Ectodermal cell (in vitro differentiated cells): ENCODE data around the gene PTPRN2.

ENCODE experiments used
- H3K27ac ChIP-seq: 2 replicates; pipeline ENCODE4 v1.7.0; 2013; ENCODE audit warnings: mild to moderate bottlenecking, low read depth, low read length; ENCODE audit not compliant: insufficient read depth, poor library complexity, severe bottlenecking
- H3K27me3 ChIP-seq: 2 replicates; pipeline ENCODE4 v1.7.0; 2013; ENCODE audit warnings: mild to moderate bottlenecking, low read length; ENCODE audit not compliant: insufficient read depth, control insufficient read depth, poor library complexity, severe bottlenecking
- H3K36me3 ChIP-seq: one replicate; pipeline ENCODE4 v1.7.0; 2013; ENCODE audit warnings: low read length; ENCODE audit not compliant: control insufficient read depth, insufficient read depth
- H3K4me1 ChIP-seq: one replicate; pipeline ENCODE4 v1.7.0; 2013; ENCODE audit warnings: low read length; ENCODE audit not compliant: control insufficient read depth, insufficient read depth
- H3K4me3 ChIP-seq: 2 replicates; pipeline ENCODE4 v1.7.0; 2013; ENCODE audit warnings: low read depth, low read length, control low read depth; ENCODE audit not compliant: insufficient read depth
- H3K9me3 ChIP-seq: 2 replicates; pipeline ENCODE4 v1.7.0; 2013; ENCODE audit warnings: mild to moderate bottlenecking, low read length, moderate library complexity; ENCODE audit not compliant: control insufficient read depth
- WGBS, 2 experiments: methylation state at CpG; one replicate each; pipeline ENCODE4 v1.1.7; 2013; ENCODE audit warnings: missing lambda C conversion rate in 2 of 2; 5-methylcytosine and 5-hydroxymethylcytosine counted together

Gene PTPRN2

DNA sequence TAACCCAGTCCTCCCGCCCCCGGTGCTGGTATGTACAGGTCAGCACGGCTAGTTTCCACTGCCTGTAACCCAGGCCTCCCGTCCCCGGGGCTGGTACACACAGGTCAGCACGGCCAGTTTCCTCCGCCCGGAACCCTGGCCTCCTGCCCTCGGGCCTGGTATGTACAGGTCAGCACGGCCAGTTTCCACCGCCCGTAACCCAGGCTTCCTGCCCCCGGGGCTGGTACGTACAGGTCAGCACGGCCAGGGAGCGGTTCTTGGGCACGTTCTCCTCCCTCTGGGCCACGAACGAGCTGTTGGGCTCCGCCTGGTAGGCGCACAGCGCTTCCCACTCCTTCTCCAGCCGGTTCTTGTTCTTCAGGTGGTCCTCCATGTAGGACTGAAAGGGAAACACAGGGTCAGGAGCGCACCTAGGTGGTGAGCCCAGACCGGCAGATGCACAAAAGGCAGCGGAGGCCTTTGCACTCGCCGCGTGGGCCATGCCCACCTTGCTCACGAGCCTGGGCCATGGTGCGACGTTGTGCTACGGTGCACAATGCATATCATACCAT is 966.4 kb downstream of the PTPRN2 start:
- no peak overlapping the region for H3K4me3 ChIP-seq
- H3K27me3 ChIP-seq = no peaks in the 10 kb centered on the region
- no peaks in the 10 kb centered on the region for H3K9me3 ChIP-seq
- H3K27ac ChIP-seq = no peak overlapping the region
- no peaks in the 10 kb centered on the region for H3K4me1 ChIP-seq
- H3K36me3 ChIP-seq = no peaks in the 10 kb centered on the region
- 83 to 84% methylated on average over 33 of the region's 33 CpGs for WGBS, 2 experiments

DNA sequence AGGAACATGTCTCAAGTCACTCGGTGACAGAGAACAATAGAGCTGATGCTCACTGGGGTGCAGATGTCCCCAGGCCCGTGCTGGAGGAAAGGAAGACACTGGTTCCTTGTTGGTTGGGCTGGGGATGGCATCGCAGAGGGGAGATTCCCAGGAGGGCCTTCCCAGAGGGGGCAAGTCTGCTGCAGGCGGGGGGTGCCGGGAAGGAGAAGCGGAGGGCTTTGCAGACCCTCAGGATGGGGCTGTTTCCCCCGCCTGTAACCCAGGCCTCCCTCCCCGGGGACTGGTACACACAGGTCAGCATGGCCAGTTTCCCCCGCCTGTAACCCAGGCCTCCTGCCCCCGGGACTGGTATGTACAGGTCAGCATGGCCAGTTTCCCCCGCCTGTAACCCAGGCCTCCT is 967.0 kb downstream of the PTPRN2 start:
- H3K27ac ChIP-seq = no peak overlapping the region
- WGBS, 2 experiments = 82 to 85% methylated on average over 11 of the region's 11 CpGs
- H3K4me3 ChIP-seq = no peak overlapping the region
- H3K27me3 ChIP-seq = no peaks in the 10 kb centered on the region
- no peaks in the 10 kb centered on the region for H3K36me3 ChIP-seq
- no peaks in the 10 kb centered on the region for H3K9me3 ChIP-seq
- H3K4me1 ChIP-seq = no peaks in the 10 kb centered on the region

DNA sequence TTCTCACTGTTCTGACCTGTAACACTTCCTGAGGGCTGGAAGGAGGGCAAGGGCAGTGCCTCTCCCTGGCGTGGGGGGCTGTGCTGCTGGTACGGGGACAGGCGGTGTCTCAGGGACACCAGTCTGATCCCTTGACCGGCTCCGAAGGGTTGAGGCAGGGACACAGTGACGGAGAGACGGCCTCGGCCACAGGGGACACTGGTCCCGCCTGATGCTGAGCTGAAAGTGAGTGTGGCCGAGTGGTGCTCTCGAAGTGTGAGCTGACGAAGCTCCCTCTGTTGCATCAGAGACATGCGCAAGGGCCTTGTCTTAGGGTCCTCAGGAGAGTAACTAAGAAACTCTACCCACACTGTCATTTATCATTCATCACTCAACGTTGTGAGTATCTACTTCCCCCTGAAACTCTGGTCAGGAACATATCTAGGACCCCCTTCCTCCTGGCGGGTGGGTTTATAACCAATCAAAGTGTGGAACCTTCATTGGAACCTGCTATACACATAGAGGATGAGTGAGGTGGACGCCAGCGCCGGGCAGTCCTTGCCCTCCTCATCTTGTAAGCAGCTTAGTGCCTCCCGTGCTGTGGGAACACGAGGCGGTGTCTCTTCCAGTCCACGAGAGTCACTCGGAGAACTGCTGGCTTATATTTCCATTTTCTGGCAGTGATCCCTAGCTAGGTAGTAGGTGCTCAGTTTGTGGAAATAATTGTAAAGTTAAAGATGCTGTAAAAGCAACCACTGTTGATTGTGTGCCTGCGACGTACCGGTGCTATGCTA is 967.7 kb downstream of the PTPRN2 start:
- 87 to 88% methylated on average over 26 of the region's 26 CpGs for WGBS, 2 experiments
- H3K36me3 ChIP-seq = no peaks in the 10 kb centered on the region

DNA sequence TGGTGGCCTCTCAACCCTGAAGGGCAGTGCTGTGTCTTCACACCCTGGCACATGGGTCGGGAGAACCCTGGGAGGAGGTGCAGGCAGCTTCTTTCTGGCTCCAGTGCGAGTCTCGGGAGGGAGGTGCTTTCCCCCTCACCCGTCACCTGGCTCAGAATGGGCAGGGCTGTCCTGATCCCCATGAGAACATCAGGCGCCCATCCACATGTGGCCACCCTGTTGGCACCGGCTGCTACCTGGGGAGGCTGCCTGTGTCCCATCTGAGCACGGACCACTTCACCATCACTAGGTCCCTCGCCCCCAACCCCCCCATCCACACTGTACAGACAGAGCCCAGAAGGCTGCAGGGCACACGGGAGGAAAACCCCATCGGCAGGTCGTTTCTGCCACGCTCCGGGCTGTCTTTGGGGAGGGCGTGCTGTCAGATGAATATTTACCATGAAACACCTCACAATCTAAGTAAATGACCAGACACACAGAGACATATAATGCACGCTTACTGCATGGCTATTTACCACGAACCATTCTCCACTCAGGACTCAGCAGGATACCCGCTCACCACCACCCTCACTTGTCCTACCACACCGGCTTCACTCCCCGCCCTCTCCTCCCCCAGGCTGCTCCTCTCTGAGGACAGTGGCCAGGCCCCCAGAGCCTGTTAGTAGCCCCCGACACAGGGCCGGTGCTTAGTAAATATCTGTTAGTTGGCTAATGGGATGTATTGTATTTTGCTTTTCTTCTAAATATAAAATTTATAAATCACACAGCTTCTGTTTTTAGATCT is 968.6 kb downstream of the PTPRN2 start:
- Histone ChIP-seq H3K27me3 (no peaks in the 10 kb centered on the region), H3K4me1 (no peaks in the 10 kb centered on the region), H3K36me3 (no peaks in the 10 kb centered on the region), H3K9me3 (no peaks in the 10 kb centered on the region), H3K27ac (no peak overlapping the region), H3K4me3 (no peak overlapping the region)
- WGBS, 2 experiments = 80 to 81% methylated on average over 19 of the region's 21 CpGs

More for the DNA sequence above, 967.7 kb downstream of the PTPRN2 start:
- no peak overlapping the region for H3K27ac ChIP-seq
- H3K27me3 ChIP-seq = no peaks in the 10 kb centered on the region
- no peaks in the 10 kb centered on the region for H3K9me3 ChIP-seq
- H3K4me3 ChIP-seq = no peak overlapping the region
- no peaks in the 10 kb centered on the region for H3K4me1 ChIP-seq

DNA sequence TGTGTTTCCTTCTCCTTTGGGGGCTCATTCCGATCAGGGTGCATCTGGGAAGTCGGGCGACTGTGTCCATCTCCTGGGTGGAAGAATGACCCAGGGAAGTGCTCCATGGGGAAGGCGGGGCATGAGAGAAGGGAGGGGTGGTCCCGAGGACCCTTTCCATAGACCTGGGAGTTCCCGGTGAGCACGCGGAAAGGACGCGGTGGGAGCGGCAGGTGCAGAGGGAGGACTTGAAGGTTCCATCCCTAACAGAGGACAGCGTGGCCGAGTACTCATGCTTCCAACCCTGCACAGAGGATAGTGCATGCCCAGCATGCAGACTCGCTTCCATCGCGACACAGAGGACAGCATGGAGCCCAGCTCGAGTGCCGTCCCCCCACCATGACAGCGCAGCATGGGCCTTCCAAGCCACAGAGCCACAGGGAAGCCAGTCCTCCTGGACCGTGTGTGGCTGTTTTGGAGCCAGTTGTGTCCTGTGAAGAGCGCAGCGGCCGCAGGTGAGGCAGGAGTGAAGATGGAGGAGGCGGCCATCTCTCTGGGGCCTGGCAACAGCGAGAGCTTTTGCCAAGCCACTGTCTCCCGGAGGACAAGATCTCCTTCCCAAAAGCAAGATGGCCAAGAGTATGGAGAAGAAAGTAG is 969.4 kb downstream of the PTPRN2 start:
- Histone ChIP-seq H3K36me3 (no peaks in the 10 kb centered on the region), H3K9me3 (no peaks in the 10 kb centered on the region), H3K27ac (no peak overlapping the region), H3K4me1 (no peaks in the 10 kb centered on the region), H3K27me3 (peaks cover 4% of the 10 kb centered on the region), H3K4me3 (no peak overlapping the region)
- WGBS, 2 experiments = 87 to 88% methylated on average over 26 of the region's 26 CpGs

DNA sequence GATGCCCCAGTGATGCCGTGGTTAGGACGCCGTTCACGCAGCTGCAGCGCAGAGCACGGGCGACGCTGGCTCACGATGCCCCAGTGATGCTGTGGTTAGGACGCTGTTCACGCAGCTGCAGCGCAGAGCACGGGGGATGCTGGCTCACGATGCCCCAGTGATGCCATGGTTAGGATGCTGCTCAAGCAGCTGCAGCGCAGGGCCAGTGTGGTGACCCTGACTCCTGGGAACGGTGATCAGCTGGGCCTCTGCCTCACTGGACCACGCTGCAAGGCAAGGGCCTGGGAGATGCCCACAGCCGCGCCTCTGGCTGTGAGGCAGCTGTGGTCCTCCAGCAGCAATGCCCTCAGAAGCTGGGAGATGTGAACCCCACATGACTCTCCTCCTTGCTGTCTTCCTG is 970.2 kb downstream of the PTPRN2 start:
- Histone ChIP-seq H3K4me1 (no peaks in the 10 kb centered on the region), H3K36me3 (no peaks in the 10 kb centered on the region)
- 85 to 87% methylated on average over 19 of the region's 19 CpGs for WGBS, 2 experiments

DNA sequence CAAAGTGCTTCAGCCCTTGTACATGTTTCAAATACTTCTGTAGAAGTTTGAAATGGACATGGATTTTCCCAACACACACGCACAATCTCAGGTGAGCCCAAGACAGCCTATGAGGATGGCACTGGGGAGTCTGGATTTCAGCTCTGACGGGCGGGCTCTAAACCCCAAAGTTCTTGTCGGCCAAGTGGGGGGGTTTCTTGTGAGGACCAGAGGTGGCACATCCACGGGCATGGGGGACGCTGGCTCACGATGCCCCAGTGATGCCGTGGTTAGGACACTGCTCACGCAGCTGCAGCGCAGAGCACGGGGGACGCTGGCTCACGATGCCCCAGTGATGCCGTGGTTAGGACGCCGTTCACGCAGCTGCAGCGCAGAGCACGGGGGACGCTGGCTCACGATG is 970.7 kb downstream of the PTPRN2 start:
- H3K27ac ChIP-seq = no peak overlapping the region
- H3K36me3 ChIP-seq = no peaks in the 10 kb centered on the region
- no peaks in the 10 kb centered on the region for H3K9me3 ChIP-seq
- H3K4me3 ChIP-seq = no peak overlapping the region
- H3K4me1 ChIP-seq = no peaks in the 10 kb centered on the region
- H3K27me3 ChIP-seq = peaks cover 10% of the 10 kb centered on the region
- WGBS, 2 experiments = 88 to 92% methylated on average over 21 of the region's 21 CpGs

More for the DNA sequence above, 970.2 kb downstream of the PTPRN2 start:
- H3K4me3 ChIP-seq = no peak overlapping the region
- no peak overlapping the region for H3K27ac ChIP-seq
- H3K27me3 ChIP-seq = peaks cover 10% of the 10 kb centered on the region
- H3K9me3 ChIP-seq = no peaks in the 10 kb centered on the region

DNA sequence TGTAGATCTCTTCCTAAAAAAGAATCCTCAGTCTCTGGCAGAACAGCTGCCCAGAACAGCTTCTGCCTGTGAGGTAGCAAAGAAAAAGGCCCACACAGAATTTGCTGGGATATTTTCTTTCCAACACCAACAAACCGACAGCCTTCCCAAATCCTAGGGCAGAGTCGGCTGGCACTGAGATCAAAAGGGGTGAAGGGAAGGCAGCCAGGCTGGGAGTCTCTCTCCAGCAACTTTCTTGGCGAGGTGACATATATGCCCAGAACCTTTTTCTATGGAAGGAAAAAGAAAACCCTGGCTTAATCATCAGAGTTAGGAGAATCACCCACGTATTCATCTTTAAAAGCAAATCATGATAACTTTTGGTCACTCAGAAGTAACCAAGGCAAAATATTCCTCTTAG is 971.2 kb downstream of the PTPRN2 start:
- Histone ChIP-seq H3K9me3 (no peaks in the 10 kb centered on the region), H3K36me3 (no peaks in the 10 kb centered on the region), H3K4me3 (no peak overlapping the region), H3K27me3 (peaks cover 10% of the 10 kb centered on the region), H3K27ac (no peak overlapping the region), H3K4me1 (no peaks in the 10 kb centered on the region)
- 64 to 73% methylated on average over 3 to 4 of the region's 4 CpGs for WGBS, 2 experiments

DNA sequence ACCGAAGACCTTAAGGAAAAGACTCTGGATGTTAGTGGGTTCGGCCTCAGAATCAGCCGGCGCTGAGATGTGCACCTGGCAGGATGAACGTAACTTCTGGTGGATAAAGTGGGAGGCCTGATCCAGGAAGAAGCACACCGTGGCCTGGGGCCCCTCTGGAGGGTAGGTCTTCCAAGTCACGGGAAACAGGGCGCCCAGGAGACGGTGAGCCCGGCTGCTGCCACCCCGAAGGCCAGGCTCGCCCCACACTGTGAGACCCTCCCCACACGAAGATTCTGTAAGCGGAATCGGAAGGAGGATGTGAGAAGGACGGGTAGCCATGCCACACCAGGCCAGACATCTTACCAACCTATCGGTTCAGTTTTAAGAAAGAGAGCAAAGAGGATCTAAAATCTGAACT is 971.8 kb downstream of the PTPRN2 start:
- Histone ChIP-seq H3K4me3 (no peak overlapping the region), H3K4me1 (no peaks in the 10 kb centered on the region), H3K9me3 (no peaks in the 10 kb centered on the region), H3K27ac (no peak overlapping the region), H3K27me3 (peaks cover 10% of the 10 kb centered on the region), H3K36me3 (no peaks in the 10 kb centered on the region)
- WGBS, 2 experiments = 85 to 89% methylated on average over 17 of the region's 17 CpGs
